HepG2 (cell line): Measurements from ENCODE around the gene GRHL1. TPM values are rescaled to one million over a fixed set of nuclear protein-coding genes. Genes with fewer than 3 reads are reported as not detected.
A peak's percentile ranks its signal among the peaks of the same experiment; 100 is the strongest.

ENCODE experiments used
- ETV5 ChIP-seq: IDR thresholded peaks from 2 replicates; pipeline ENCODE4 v1.6.1; 2018; ENCODE audit warnings: missing biosample characterization, missing genetic modification reagents, inconsistent platforms, borderline replicate concordance
- HCFC1 ChIP-seq: fragments of 150-350 bp; IDR thresholded peaks from 2 replicates; pipeline ENCODE4 v1.6.1; 2014; ENCODE audit warnings: low read depth, low read length
- PHF21A ChIP-seq: sonication (generic); formaldehyde crosslinking; IDR thresholded peaks from 2 replicates; pipeline ENCODE4 v1.5.0; 2020; ENCODE audit warnings: mild to moderate bottlenecking, missing genetic modification reagents
- PHF8 ChIP-seq: sonication (generic); formaldehyde crosslinking; IDR thresholded peaks from 2 replicates; pipeline ENCODE4 v1.5.0; 2020; ENCODE audit warnings: missing genetic modification reagents
- SIX1 ChIP-seq: sonication (generic); formaldehyde crosslinking; IDR thresholded peaks from 2 replicates; pipeline ENCODE4 v1.4.0; 2020; ENCODE audit warnings: missing genetic modification reagents, borderline replicate concordance
- THAP11 ChIP-seq: IDR thresholded peaks from 2 replicates; pipeline ENCODE4 v1.6.1; 2016; ENCODE audit warnings: missing biosample characterization, missing genetic modification reagents
- ZNF430 ChIP-seq: sonication (generic); formaldehyde crosslinking; IDR thresholded peaks from 2 replicates; pipeline ENCODE4 v1.9.0; 2021; ENCODE audit warnings: mild to moderate bottlenecking, missing genetic modification reagents
- ZNF501 ChIP-seq: sonication (generic); formaldehyde crosslinking; IDR thresholded peaks from 2 replicates; pipeline ENCODE4 v1.5.1; 2020; ENCODE audit warnings: mild to moderate bottlenecking, moderate library complexity, missing genetic modification reagents
- ZNF510 ChIP-seq: sonication (generic); formaldehyde crosslinking; IDR thresholded peaks from 2 replicates; pipeline ENCODE4 v1.4.0; 2020; ENCODE audit warnings: low read depth, mild to moderate bottlenecking, missing genetic modification reagents
- ZNF777 ChIP-seq: sonication (generic); formaldehyde crosslinking; IDR thresholded peaks from 2 replicates; pipeline ENCODE4 v1.4.0; 2020; ENCODE audit warnings: missing genetic modification reagents
- polyA plus RNA-seq, 8 experiments: library from polyadenylated mRNA; depleted of rRNA in 3 of 8; stranded (reverse) in 7 of 8; unstranded in 1 of 8; fragments of >200 nt; fragmentation: Illumina TruSeq in 4 of 8; extraction: Trizol in 4 of 8; gene quantifications; 2 replicates each; pipeline versions ENCODE4 v1.2.1 to v1.2.3, GENCODE V29; 2011 to 2016; ENCODE audit warnings: low read depth in 4 of 8, missing spikeins in 1 of 8, mixed read lengths in 1 of 8; ENCODE audit not compliant: insufficient read depth in 1 of 8
- total RNA-seq, 5 experiments: library from RNA; depleted of rRNA; stranded (reverse); fragments of >200 nt; fragmentation: Illumina TruSeq; extraction: Trizol; gene quantifications; 2 replicates each; pipeline ENCODE4 v1.2.3, GENCODE V29; 2016; ENCODE audit warnings: low read depth in 1 of 5
- TF ChIP-seq, protein P1 (sequence below), 2 experiments: sonication (generic) in 1 of 2; formaldehyde crosslinking in 1 of 2; IDR thresholded peaks; 2 replicates each; pipeline versions ENCODE4 v1.4.0 to v1.6.1; 2018 to 2020; ENCODE audit warnings: missing genetic modification reagents in 2 of 2, borderline replicate concordance in 1 of 2, low read depth in 1 of 2, mild to moderate bottlenecking in 1 of 2, missing biosample characterization in 1 of 2
- TF ChIP-seq, protein P2 (sequence below): IDR thresholded peaks from 2 replicates; pipeline ENCODE4 v1.4.0; 2020; ENCODE audit warnings: mild to moderate bottlenecking, missing genetic modification reagents
- TF ChIP-seq, protein P3 (sequence below): sonication (generic); formaldehyde crosslinking; IDR thresholded peaks from 2 replicates; pipeline ENCODE4 v1.4.0; 2020; ENCODE audit warnings: missing genetic modification reagents
- TF ChIP-seq, protein P4 (sequence below): sonication (generic); formaldehyde crosslinking; IDR thresholded peaks from 2 replicates; pipeline ENCODE4 v1.5.1; 2020; ENCODE audit warnings: missing genetic modification reagents, mild to moderate bottlenecking, borderline replicate concordance
- TF ChIP-seq, protein P5 (sequence below): sonication (generic); formaldehyde crosslinking; IDR thresholded peaks from 2 replicates; pipeline ENCODE4 v1.4.0; 2020; ENCODE audit warnings: missing genetic modification reagents

The GRHL1 gene
- total and polyA plus RNA-seq, 2 of the 13 experiments (the other 11 are each of a cell fraction or from before 2014, with no cell fraction given) = 9.3 to 12.0 TPM

DNA sequence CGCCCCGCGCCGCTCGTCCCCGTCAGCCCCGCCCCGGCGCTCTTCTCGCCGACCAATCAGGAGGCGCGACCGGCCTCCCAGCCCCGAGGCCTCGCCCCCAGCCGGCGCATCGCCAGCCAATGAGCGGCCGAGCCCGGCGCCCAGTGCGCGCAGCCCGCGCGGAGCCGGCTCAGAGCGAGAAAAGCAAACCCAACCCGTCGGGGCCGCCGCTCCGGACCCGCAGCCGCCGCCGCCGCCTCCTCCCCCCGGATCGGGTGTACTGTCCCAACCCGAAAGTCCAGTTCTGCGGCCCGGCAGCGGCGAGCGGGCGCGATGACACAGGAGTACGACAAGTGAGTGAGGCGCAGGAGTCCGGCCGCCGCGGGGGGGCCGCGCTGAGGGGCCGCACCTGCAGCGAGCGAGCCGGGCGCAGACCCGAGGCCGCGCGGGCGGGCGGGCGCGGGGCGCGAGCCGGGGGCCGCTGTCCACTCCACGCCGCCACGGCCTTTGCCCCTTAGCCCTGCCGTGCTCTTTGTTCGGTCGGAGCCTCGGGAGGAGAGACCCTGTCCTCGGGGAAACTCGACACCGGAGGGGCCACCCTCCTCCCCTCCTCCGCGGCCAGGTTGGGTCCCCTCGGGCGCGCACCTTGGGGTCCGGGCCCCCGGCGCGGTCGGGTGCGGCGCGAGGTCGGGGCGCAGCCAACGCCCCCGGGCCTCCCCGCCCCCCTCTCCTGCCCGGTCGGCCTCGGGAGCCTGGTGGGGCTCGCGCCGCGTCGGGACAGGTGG is at the start of gene GRHL1 (continued):
- TF ChIP-seq, protein P1, sequence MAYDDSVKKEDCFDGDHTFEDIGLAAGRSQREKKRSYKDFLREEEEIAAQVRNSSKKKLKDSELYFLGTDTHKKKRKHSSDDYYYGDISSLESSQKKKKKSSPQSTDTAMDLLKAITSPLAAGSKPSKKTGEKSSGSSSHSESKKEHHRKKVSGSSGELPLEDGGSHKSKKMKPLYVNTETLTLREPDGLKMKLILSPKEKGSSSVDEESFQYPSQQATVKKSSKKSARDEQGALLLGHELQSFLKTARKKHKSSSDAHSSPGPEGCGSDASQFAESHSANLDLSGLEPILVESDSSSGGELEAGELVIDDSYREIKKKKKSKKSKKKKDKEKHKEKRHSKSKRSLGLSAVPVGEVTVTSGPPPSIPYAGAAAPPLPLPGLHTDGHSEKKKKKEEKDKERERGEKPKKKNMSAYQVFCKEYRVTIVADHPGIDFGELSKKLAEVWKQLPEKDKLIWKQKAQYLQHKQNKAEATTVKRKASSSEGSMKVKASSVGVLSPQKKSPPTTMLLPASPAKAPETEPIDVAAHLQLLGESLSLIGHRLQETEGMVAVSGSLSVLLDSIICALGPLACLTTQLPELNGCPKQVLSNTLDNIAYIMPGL (CRISPR knock-in tag; IDR thresholded peaks at IDR 0.05; ENCODE audit: borderline replicate concordance in 1 of 2, low read depth in 1 of 2) = peak in 1 of 2 experiments; percentile 50; a peak in 3 of 4 replicates
- peak; percentile 59; the same call in 1 of the 2 replicates for TF ChIP-seq ZNF501 (CRISPR knock-in tag)
- no peak for TF ChIP-seq HCFC1
- 0 out of 2 replicates have a peak, but pooled peaks have one; percentile 13 for TF ChIP-seq SIX1 (CRISPR knock-in tag)
- TF ChIP-seq, protein P2, sequence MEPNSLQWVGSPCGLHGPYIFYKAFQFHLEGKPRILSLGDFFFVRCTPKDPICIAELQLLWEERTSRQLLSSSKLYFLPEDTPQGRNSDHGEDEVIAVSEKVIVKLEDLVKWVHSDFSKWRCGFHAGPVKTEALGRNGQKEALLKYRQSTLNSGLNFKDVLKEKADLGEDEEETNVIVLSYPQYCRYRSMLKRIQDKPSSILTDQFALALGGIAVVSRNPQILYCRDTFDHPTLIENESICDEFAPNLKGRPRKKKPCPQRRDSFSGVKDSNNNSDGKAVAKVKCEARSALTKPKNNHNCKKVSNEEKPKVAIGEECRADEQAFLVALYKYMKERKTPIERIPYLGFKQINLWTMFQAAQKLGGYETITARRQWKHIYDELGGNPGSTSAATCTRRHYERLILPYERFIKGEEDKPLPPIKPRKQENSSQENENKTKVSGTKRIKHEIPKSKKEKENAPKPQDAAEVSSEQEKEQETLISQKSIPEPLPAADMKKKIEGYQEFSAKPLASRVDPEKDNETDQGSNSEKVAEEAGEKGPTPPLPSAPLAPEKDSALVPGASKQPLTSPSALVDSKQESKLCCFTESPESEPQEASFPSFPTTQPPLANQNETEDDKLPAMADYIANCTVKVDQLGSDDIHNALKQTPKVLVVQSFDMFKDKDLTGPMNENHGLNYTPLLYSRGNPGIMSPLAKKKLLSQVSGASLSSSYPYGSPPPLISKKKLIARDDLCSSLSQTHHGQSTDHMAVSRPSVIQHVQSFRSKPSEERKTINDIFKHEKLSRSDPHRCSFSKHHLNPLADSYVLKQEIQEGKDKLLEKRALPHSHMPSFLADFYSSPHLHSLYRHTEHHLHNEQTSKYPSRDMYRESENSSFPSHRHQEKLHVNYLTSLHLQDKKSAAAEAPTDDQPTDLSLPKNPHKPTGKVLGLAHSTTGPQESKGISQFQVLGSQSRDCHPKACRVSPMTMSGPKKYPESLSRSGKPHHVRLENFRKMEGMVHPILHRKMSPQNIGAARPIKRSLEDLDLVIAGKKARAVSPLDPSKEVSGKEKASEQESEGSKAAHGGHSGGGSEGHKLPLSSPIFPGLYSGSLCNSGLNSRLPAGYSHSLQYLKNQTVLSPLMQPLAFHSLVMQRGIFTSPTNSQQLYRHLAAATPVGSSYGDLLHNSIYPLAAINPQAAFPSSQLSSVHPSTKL = 0 out of 2 replicates have a peak, but pooled peaks have one; percentile 14
- TF ChIP-seq ZNF510 (CRISPR knock-in tag) = no peak
- TF ChIP-seq, protein P3, sequence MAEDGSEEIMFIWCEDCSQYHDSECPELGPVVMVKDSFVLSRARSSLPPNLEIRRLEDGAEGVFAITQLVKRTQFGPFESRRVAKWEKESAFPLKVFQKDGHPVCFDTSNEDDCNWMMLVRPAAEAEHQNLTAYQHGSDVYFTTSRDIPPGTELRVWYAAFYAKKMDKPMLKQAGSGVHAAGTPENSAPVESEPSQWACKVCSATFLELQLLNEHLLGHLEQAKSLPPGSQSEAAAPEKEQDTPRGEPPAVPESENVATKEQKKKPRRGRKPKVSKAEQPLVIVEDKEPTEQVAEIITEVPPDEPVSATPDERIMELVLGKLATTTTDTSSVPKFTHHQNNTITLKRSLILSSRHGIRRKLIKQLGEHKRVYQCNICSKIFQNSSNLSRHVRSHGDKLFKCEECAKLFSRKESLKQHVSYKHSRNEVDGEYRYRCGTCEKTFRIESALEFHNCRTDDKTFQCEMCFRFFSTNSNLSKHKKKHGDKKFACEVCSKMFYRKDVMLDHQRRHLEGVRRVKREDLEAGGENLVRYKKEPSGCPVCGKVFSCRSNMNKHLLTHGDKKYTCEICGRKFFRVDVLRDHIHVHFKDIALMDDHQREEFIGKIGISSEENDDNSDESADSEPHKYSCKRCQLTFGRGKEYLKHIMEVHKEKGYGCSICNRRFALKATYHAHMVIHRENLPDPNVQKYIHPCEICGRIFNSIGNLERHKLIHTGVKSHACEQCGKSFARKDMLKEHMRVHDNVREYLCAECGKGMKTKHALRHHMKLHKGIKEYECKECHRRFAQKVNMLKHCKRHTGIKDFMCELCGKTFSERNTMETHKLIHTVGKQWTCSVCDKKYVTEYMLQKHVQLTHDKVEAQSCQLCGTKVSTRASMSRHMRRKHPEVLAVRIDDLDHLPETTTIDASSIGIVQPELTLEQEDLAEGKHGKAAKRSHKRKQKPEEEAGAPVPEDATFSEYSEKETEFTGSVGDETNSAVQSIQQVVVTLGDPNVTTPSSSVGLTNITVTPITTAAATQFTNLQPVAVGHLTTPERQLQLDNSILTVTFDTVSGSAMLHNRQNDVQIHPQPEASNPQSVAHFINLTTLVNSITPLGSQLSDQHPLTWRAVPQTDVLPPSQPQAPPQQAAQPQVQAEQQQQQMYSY = peak; percentile 50; the same call in 1 of the 2 replicates
- TF ChIP-seq, protein P4, sequence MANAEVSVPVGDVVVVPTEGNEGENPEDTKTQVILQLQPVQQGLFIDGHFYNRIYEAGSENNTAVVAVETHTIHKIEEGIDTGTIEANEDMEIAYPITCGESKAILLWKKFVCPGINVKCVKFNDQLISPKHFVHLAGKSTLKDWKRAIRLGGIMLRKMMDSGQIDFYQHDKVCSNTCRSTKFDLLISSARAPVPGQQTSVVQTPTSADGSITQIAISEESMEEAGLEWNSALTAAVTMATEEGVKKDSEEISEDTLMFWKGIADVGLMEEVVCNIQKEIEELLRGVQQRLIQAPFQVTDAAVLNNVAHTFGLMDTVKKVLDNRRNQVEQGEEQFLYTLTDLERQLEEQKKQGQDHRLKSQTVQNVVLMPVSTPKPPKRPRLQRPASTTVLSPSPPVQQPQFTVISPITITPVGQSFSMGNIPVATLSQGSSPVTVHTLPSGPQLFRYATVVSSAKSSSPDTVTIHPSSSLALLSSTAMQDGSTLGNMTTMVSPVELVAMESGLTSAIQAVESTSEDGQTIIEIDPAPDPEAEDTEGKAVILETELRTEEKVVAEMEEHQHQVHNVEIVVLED (CRISPR knock-in tag) = 0 out of 2 replicates have a peak, but pooled peaks have one; percentile 15
- TF ChIP-seq ETV5 (CRISPR knock-in tag) = 0 out of 2 replicates have a peak, but pooled peaks have one; percentile 15
- no peak for TF ChIP-seq ZNF430 (CRISPR knock-in tag)
- peak; percentile 98 for TF ChIP-seq ZNF777 (CRISPR knock-in tag)
- peak; percentile 84 for TF ChIP-seq PHF8 (CRISPR knock-in tag)
- TF ChIP-seq, protein P5, sequence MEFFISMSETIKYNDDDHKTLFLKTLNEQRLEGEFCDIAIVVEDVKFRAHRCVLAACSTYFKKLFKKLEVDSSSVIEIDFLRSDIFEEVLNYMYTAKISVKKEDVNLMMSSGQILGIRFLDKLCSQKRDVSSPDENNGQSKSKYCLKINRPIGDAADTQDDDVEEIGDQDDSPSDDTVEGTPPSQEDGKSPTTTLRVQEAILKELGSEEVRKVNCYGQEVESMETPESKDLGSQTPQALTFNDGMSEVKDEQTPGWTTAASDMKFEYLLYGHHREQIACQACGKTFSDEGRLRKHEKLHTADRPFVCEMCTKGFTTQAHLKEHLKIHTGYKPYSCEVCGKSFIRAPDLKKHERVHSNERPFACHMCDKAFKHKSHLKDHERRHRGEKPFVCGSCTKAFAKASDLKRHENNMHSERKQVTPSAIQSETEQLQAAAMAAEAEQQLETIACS (CRISPR knock-in tag) = peak; percentile 86
- TF ChIP-seq THAP11 (CRISPR knock-in tag) = 0 out of 2 replicates have a peak, but pooled peaks have one; percentile 29
- TF ChIP-seq PHF21A = peak; percentile 56; the same call in 1 of the 2 replicates
